DOHH2 (cell line): ENCODE measurements around the gene DGAT2.

Experiments
- H3F3A ChIP-seq: fragments of 200-600 bp; sonication (generic), shearing (Covaris generic); 2 replicates; pipeline ENCODE4 v1.6.0; 2016; ENCODE audit warnings: antibody characterized with exemption, mild to moderate bottlenecking; ENCODE audit not compliant: control insufficient read depth, insufficient read depth
- H3K27ac ChIP-seq: fragments of 200-600 bp; sonication (generic); 2 replicates; pipeline ENCODE4 v1.5.1; 2014; ENCODE audit warnings: low read depth, mild to moderate bottlenecking, low read length, moderate library complexity
- H3K27me3 ChIP-seq: fragments of 200-600 bp; sonication (generic); 2 replicates; pipeline ENCODE4 v1.6.1; 2014; ENCODE audit warnings: mild to moderate bottlenecking, low read length, mixed read lengths; ENCODE audit not compliant: control insufficient read depth
- H3K36me3 ChIP-seq: fragments of 200-600 bp; sonication (generic); 2 replicates; pipeline ENCODE4 v1.6.1; 2014; ENCODE audit warnings: mild to moderate bottlenecking, low read length, moderate library complexity, mixed read lengths; ENCODE audit not compliant: control insufficient read depth
- H3K4me1 ChIP-seq: fragments of 200-600 bp; sonication (generic); 2 replicates; pipeline ENCODE4 v1.6.1; 2014; ENCODE audit warnings: mild to moderate bottlenecking, low read length, mixed read lengths; ENCODE audit not compliant: control insufficient read depth
- H3K4me2 ChIP-seq: fragments of 200-600 bp; sonication (generic); 2 replicates; pipeline ENCODE4 v1.6.0; 2014; ENCODE audit warnings: mild to moderate bottlenecking, low read length, moderate library complexity
- H3K4me3 ChIP-seq: fragments of 200-600 bp; sonication (generic); 2 replicates; pipeline ENCODE4 v1.5.1; 2014; ENCODE audit warnings: mild to moderate bottlenecking, low read length, mixed read lengths
- H3K79me2 ChIP-seq: fragments of 200-600 bp; sonication (generic); 2 replicates; pipeline ENCODE4 v1.6.1; 2014; ENCODE audit warnings: mild to moderate bottlenecking, low read length, mixed read lengths; ENCODE audit not compliant: control insufficient read depth
- H3K9me2 ChIP-seq: fragments of 200-600 bp; sonication (generic); replicated peaks from 2 replicates; pipeline ENCODE4 v1.6.1; 2014; ENCODE audit warnings: mild to moderate bottlenecking, low read length, mixed read lengths; ENCODE audit not compliant: control insufficient read depth
- H3K9me3 ChIP-seq: fragments of 200-600 bp; sonication (generic); 2 replicates; pipeline ENCODE4 v1.6.1; 2014; ENCODE audit warnings: antibody characterized with exemption, low read length, mixed read lengths; ENCODE audit not compliant: control insufficient read depth, insufficient read depth
- H4K20me1 ChIP-seq: fragments of 200-600 bp; sonication (generic); 2 replicates; pipeline ENCODE4 v1.6.0; 2014; ENCODE audit warnings: low read depth, mild to moderate bottlenecking, antibody characterized with exemption, low read length, moderate library complexity; ENCODE audit not compliant: control insufficient read depth, insufficient read depth
- CTCF ChIP-seq: fragments of 200-600 bp; sonication (generic); IDR thresholded peaks from one replicate; pipeline ENCODE4 v1.5.1; 2014; ENCODE audit warnings: antibody characterized with exemption, mild to moderate bottlenecking, low read depth, low read length; ENCODE audit not compliant: poor library complexity, severe bottlenecking
- EZH2phosphoT487 ChIP-seq: fragments of 200-600 bp; sonication (generic); IDR thresholded peaks from 2 replicates; pipeline ENCODE4 v1.6.1; 2017; ENCODE audit warnings: borderline replicate concordance, mild to moderate bottlenecking, antibody characterized with exemption, low read length, moderate library complexity, mixed read lengths

Gene DGAT2

GRCh38 chr11:75766443-75767227 is 1.9 kb upstream of the DGAT2 start:
- peaks cover 25% of the 10 kb centered on the region for H3K4me1 ChIP-seq

GRCh38 chr11:75767228-75767572 is 1.4 kb upstream of the DGAT2 start:
- H4K20me1 ChIP-seq, result no peaks in the 10 kb centered on the region
- H3K9me3 ChIP-seq, result no peaks in the 10 kb centered on the region
- no peak overlapping the region for H3K27ac ChIP-seq
- TF ChIP-seq EZH2phosphoT487 (no peak), CTCF (no peak)
- H3F3A ChIP-seq, result no peaks in the 10 kb centered on the region
- H3K27me3 ChIP-seq, result peaks cover 26% of the 10 kb centered on the region
- peaks cover 31% of the 10 kb centered on the region for H3K4me1 ChIP-seq
- H3K79me2 ChIP-seq, result no peaks in the 10 kb centered on the region
- H3K4me2 ChIP-seq, result no peak overlapping the region
- no peaks in the 10 kb centered on the region for H3K36me3 ChIP-seq
- H3K4me3 ChIP-seq, result no peak overlapping the region
- H3K9me2 ChIP-seq, result no peaks in the 10 kb centered on the region

More at GRCh38 chr11:75766443-75767227, 1.9 kb upstream of the DGAT2 start:
- H3K4me2 ChIP-seq, result no peak overlapping the region
- H3F3A ChIP-seq, result no peaks in the 10 kb centered on the region
- TF ChIP-seq CTCF (no peak), EZH2phosphoT487 (no peak)
- H3K9me2 ChIP-seq, result no peaks in the 10 kb centered on the region
- H3K36me3 ChIP-seq, result no peaks in the 10 kb centered on the region
- no peaks in the 10 kb centered on the region for H3K9me3 ChIP-seq
- no peak overlapping the region for H3K4me3 ChIP-seq
- no peaks in the 10 kb centered on the region for H3K79me2 ChIP-seq
- no peaks in the 10 kb centered on the region for H4K20me1 ChIP-seq
- H3K27ac ChIP-seq, result no peak overlapping the region
- H3K27me3 ChIP-seq, result peaks cover 26% of the 10 kb centered on the region

GRCh38 chr11:75767793-75768111 is 826 bp upstream of the DGAT2 start:
- no peaks in the 10 kb centered on the region for H3F3A ChIP-seq
- H3K27me3 ChIP-seq, result peaks cover 26% of the 10 kb centered on the region
- no peaks in the 10 kb centered on the region for H3K79me2 ChIP-seq
- H3K4me1 ChIP-seq, result peaks cover 36% of the 10 kb centered on the region
- H3K4me3 ChIP-seq, result peak overlapping the region; percentile 74
- H4K20me1 ChIP-seq, result no peaks in the 10 kb centered on the region
- no peaks in the 10 kb centered on the region for H3K9me3 ChIP-seq
- no peak overlapping the region for H3K27ac ChIP-seq
- TF ChIP-seq CTCF (no peak), EZH2phosphoT487 (no peak)
- H3K4me2 ChIP-seq, result peak overlapping the region; percentile 92
- no peaks in the 10 kb centered on the region for H3K36me3 ChIP-seq
- no peaks in the 10 kb centered on the region for H3K9me2 ChIP-seq
